ENCODE results near the gene PRKD1. TPM values are rescaled to one million over a fixed set of nuclear protein-coding genes. Genes with fewer than 3 reads are reported as not detected.

Gene PRKD1
- total RNA-seq: 29.9 and 34.3 TPM in 2 replicates

DNA sequence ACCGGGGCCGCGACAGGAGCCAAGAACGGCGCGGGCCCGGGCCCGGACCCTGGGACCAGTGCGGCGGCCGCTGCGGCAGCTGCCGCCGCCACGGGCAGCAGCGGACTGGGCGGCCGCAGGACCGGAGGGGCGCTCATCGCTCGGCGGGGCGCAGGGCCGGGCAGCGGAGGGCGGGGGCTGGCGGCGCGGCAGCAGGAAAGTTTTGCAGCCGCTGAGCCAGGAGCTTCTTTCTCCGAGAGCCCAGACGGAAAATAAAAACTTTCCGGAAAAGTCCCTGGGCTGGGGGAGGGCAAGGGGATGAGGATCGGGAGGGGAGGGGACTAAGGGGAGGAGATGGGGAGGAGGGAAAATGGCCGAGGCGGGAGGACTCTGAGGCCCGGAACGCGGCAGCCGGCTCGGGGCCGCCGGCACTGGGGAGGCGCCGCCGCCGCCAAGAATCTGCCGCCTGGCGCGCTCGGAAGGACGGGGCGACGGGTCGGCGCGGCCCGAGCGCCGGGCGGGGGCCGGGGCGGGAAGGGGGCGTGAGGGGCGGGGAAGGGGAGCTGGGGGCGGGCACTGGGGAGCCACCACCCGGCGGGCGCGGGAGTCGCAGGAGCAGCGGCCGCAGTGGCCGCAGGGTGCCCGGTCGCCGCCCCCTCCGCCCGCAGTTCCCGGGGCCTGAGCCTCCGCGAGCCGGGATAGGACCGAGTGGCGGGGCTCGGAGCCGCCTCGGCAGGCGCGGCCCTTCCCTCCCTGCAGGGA is at the start of gene PRKD1:
PRKD1 (minus strand) TSS at position 472 of the 741 bp plus-strand sequence.

